ENCODE measurements around the gene BLTP3B. TPM values are rescaled to one million over a fixed set of nuclear protein-coding genes. Genes with fewer than 3 reads are reported as not detected.
"Not testable (repeated sequence)": the region's sequence is repeated elsewhere in the genome, so short reads cannot be mapped to it uniquely, and the experiment has no call there.

Gene BLTP3B
- total RNA-seq, 1 experiment from 2014 or later: 31.8 TPM

DNA sequence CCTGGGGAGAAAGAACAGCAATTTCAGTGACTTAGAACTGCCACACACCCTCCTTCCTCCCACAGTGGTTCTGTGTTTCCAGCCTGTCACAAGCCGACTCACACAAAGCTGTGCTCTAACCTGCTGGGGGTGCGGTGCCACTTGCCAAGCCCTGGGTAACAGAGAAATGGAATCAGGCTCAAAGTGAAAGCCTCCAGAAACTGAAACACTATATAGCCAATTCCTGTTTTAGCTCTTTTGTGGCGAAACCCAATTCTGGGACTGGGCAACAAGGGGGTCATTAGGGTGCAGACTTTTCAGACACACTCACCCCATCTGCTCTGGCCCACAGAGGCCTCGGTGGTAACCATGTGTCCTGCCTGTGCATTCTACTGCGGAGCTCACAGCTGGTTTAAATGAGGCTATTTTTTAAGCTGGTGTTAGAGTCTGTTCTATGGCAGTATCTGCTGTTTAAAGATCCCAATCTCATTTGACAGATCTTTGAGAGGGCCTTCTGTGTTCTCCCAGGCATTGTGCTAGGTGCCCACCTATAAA lies 42.8 kb upstream of the BLTP3B start:
- BruUV-seq (replicated peaks): no TSS peak
- Histone ChIP-seq H3K4me1 (ENCODE audit: insufficient read depth, low read length, poor library complexity, severe bottlenecking) (no peaks in the 10 kb centered on the region), H3K36me3 (ENCODE audit: insufficient read depth, low read length, poor library complexity, severe bottlenecking) (no peaks in the 10 kb centered on the region), H3K9me3 (ENCODE audit: low read depth, low read length, poor library complexity, severe bottlenecking) (no peaks in the 10 kb centered on the region), H3K27me3 (replicated peaks; ENCODE audit: insufficient read depth, low read depth, low read length, poor library complexity) (no peaks in the 10 kb centered on the region), H3K27ac (ENCODE audit: low read depth, low read length, poor library complexity, severe bottlenecking) (no peak overlapping the region), H3K4me3 (ENCODE audit: low read depth, low read length, poor library complexity, severe bottlenecking) (no peak overlapping the region)
- DNase-seq (ENCODE audit: low spot score): no peak
- TF ChIP-seq CTCF (conservative IDR thresholded peaks at IDR 0.05; ENCODE audit: low read depth, low read length) (no peak), EZH2 (IDR thresholded peaks at IDR 0.05; ENCODE audit: borderline replicate concordance, low read depth, low read length, poor library complexity, severe bottlenecking) (no peak)
- ChIA-PET POLR2A (ENCODE audit: low non-redundant PET) (no interaction called here), CTCF (no interaction called here)
- intact Hi-C loops (cut with micrococcal nuclease; ENCODE audit: unreplicated experiment): no loop called here

DNA sequence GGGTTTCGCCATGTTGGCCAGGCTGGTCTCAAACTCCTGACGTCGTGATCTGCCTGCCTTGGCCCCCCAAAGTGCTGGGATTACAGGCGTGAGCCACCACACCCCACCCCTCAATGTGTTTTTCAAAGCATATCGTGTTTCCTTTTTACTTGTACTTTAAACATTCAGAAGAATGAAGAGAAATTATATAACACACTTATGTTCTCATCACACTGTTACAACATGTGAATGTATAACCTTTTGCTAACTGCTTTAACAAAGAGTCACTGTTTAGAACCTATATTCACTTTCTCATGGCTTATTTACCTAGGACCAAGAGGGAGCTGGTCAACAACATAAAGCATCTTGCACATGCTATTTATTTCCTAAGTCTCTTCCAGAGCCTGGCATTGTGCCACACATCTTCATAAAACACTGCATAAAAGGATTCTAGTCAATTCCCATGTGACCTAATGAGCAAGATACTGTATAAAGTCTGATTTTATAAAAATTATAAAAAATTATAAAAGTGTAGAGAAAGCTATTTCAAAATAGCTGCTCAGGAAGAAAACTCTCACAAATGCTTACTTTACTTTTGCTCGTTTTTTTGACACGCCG lies 42.0 kb upstream of the BLTP3B start:
- no peak for DNase-seq (ENCODE audit: low spot score)
- H3K27ac ChIP-seq (ENCODE audit: low read depth, low read length, poor library complexity, severe bottlenecking): no peak overlapping the region

GRCh38 chr12:100179252-100179651 lies 36.6 kb upstream of the BLTP3B start:
- ChIA-PET POLR2A (ENCODE audit: low non-redundant PET) (no interaction called here), CTCF (no interaction called here)
- TF ChIP-seq EZH2 (IDR thresholded peaks at IDR 0.05; ENCODE audit: borderline replicate concordance, low read depth, low read length, poor library complexity, severe bottlenecking) (no peak), CTCF (conservative IDR thresholded peaks at IDR 0.05; ENCODE audit: low read depth, low read length) (no peak)
- no peak overlapping the region for H3K4me3 ChIP-seq (ENCODE audit: low read depth, low read length, poor library complexity, severe bottlenecking)
- H3K27me3 ChIP-seq (replicated peaks; ENCODE audit: insufficient read depth, low read depth, low read length, poor library complexity): no peaks in the 10 kb centered on the region
- DNase-seq (ENCODE audit: low spot score): no peak
- H3K36me3 ChIP-seq (ENCODE audit: insufficient read depth, low read length, poor library complexity, severe bottlenecking): no peaks in the 10 kb centered on the region
- no peak overlapping the region for H3K27ac ChIP-seq (ENCODE audit: low read depth, low read length, poor library complexity, severe bottlenecking)
- no peaks in the 10 kb centered on the region for H3K9me3 ChIP-seq (ENCODE audit: low read depth, low read length, poor library complexity, severe bottlenecking)
- no peaks in the 10 kb centered on the region for H3K4me1 ChIP-seq (ENCODE audit: insufficient read depth, low read length, poor library complexity, severe bottlenecking)
- BruUV-seq (replicated peaks): no TSS peak
- intact Hi-C loops (cut with micrococcal nuclease; ENCODE audit: unreplicated experiment): no loop called here

More for the DNA sequence above, 42.0 kb upstream of the BLTP3B start:
- Histone ChIP-seq H3K36me3 (ENCODE audit: insufficient read depth, low read length, poor library complexity, severe bottlenecking) (no peaks in the 10 kb centered on the region), H3K4me3 (ENCODE audit: low read depth, low read length, poor library complexity, severe bottlenecking) (no peak overlapping the region), H3K9me3 (ENCODE audit: low read depth, low read length, poor library complexity, severe bottlenecking) (no peaks in the 10 kb centered on the region), H3K27me3 (replicated peaks; ENCODE audit: insufficient read depth, low read depth, low read length, poor library complexity) (no peaks in the 10 kb centered on the region), H3K4me1 (ENCODE audit: insufficient read depth, low read length, poor library complexity, severe bottlenecking) (no peaks in the 10 kb centered on the region)
- no peak for TF ChIP-seq EZH2 (IDR thresholded peaks at IDR 0.05; ENCODE audit: borderline replicate concordance, low read depth, low read length, poor library complexity, severe bottlenecking)
- no peak for TF ChIP-seq CTCF (conservative IDR thresholded peaks at IDR 0.05; ENCODE audit: low read depth, low read length)
- ChIA-PET CTCF (no interaction called here), POLR2A (ENCODE audit: low non-redundant PET) (no interaction called here)
- intact Hi-C loops (cut with micrococcal nuclease; ENCODE audit: unreplicated experiment): no loop called here
- no TSS peak for BruUV-seq (replicated peaks)

- DNase-seq (ENCODE audit: low spot score); CTCF ChIA-PET; H3K9me3 ChIP-seq (ENCODE audit: low read depth, low read length, poor library complexity, severe bottlenecking); H3K36me3 ChIP-seq (ENCODE audit: insufficient read depth, low read length, poor library complexity, severe bottlenecking); H3K4me1 ChIP-seq (ENCODE audit: insufficient read depth, low read length, poor library complexity, severe bottlenecking); H3K27me3 ChIP-seq (replicated peaks; ENCODE audit: insufficient read depth, low read depth, low read length, poor library complexity); intact Hi-C loops (cut with micrococcal nuclease; ENCODE audit: unreplicated experiment); H3K4me3 ChIP-seq (ENCODE audit: low read depth, low read length, poor library complexity, severe bottlenecking); H3K27ac ChIP-seq (ENCODE audit: low read depth, low read length, poor library complexity, severe bottlenecking); POLR2A ChIA-PET (ENCODE audit: low non-redundant PET); BruUV-seq (replicated peaks): not testable (repeated sequence)
These were observed 33.8 kb upstream of the BLTP3B start for GRCh38 chr12:100176493-100176892.
